CD14-positive monocyte (primary cell): ENCODE data around the gene MYO18A. TPM values are rescaled to one million over a fixed set of nuclear protein-coding genes. Genes with fewer than 3 reads are reported as not detected.

Experiments
- DNase-seq, 3 donors: peaks; one replicate each; pipeline ENCODE4 v3.0.0-alpha.2; 2011 to 2022
- H2AFZ ChIP-seq: 2 replicates; pipeline ENCODE4 v1.6.0; 2012; ENCODE audit warnings: mild to moderate bottlenecking, low read depth, low read length, inconsistent platforms; ENCODE audit not compliant: insufficient read depth, poor library complexity, severe bottlenecking
- H3K27ac ChIP-seq, 2 donors: 1 replicate in 1 of 2; 2 replicates in 1 of 2; pipeline ENCODE4 v1.5.1; 2012 to 2013; ENCODE audit warnings: low read length in 2 of 2, control low read depth in 1 of 2, inconsistent platforms in 1 of 2, low read depth in 1 of 2, mild to moderate bottlenecking in 1 of 2
- H3K27me3 ChIP-seq, 2 donors: one replicate each; pipeline versions ENCODE4 v1.6.0 to v1.6.1; 2011 to 2013; ENCODE audit warnings: low read length in 2 of 2; ENCODE audit not compliant: control insufficient read depth in 2 of 2, insufficient read depth in 2 of 2
- H3K36me3 ChIP-seq, 2 donors: replicated peaks in 1 of 2; 1 replicate in 1 of 2; 2 replicates in 1 of 2; pipeline versions ENCODE4 v1.5.1 to v1.6.1; 2012 to 2013; ENCODE audit warnings: low read length in 2 of 2, control low read depth in 1 of 2, inconsistent platforms in 1 of 2, mild to moderate bottlenecking in 1 of 2; ENCODE audit not compliant: insufficient read depth in 2 of 2, control insufficient read depth in 1 of 2
- H3K4me1 ChIP-seq, 2 donors: 1 replicate in 1 of 2; 2 replicates in 1 of 2; pipeline versions ENCODE4 v1.5.1 to v1.6.1; 2012 to 2013; ENCODE audit warnings: low read length in 2 of 2, control low read depth in 1 of 2, inconsistent platforms in 1 of 2, mild to moderate bottlenecking in 1 of 2, moderate library complexity in 1 of 2; ENCODE audit not compliant: insufficient read depth in 2 of 2, control insufficient read depth in 1 of 2
- H3K4me2 ChIP-seq: replicated peaks from 2 replicates; pipeline ENCODE3; 2012; ENCODE audit warnings: low read length, moderate library complexity, mild to moderate bottlenecking; ENCODE audit not compliant: poor library complexity, severe bottlenecking; ENCODE audit errors: extremely low read depth
- H3K4me3 ChIP-seq, 3 experiments: fragments of 200-600 bp in 1 of 3; sonication (generic) in 1 of 3; replicated peaks in 1 of 3; 1 replicate in 2 of 3; 2 replicates in 1 of 3; pipeline ENCODE4 v1.5.1; 2011 to 2013; ENCODE audit warnings: low read length in 3 of 3, mild to moderate bottlenecking in 3 of 3, control low read depth in 2 of 3, low read depth in 2 of 3, inconsistent platforms in 1 of 3, moderate library complexity in 1 of 3
- H3K79me2 ChIP-seq: 2 replicates; pipeline ENCODE4 v1.6.0; 2012; ENCODE audit warnings: mild to moderate bottlenecking, control low read depth, inconsistent platforms, low read length, moderate library complexity; ENCODE audit not compliant: insufficient read depth
- H3K9ac ChIP-seq: 2 replicates; pipeline ENCODE4 v1.6.0; 2017; ENCODE audit warnings: low read length, mild to moderate bottlenecking; ENCODE audit not compliant: insufficient read depth, poor library complexity, severe bottlenecking
- H3K9me3 ChIP-seq, 2 donors: replicated peaks in 1 of 2; 1 replicate in 1 of 2; 2 replicates in 1 of 2; pipeline versions ENCODE4 v1.5.1 to v1.6.1; 2012 to 2013; ENCODE audit warnings: low read length in 2 of 2, control low read depth in 1 of 2; ENCODE audit not compliant: control insufficient read depth in 1 of 2, insufficient read depth in 1 of 2
- H4K20me1 ChIP-seq: 2 replicates; pipeline ENCODE4 v1.6.0; 2012; ENCODE audit warnings: mild to moderate bottlenecking, low read length, control low read depth, moderate library complexity; ENCODE audit not compliant: insufficient read depth
- H3K27ac Mint-ChIP-seq, 7 donors: one replicate each; pipeline ENCODE4 v1.8.0; 2020; ENCODE audit warnings: mild to moderate bottlenecking in 7 of 7, mixed read lengths in 7 of 7, moderate library complexity in 6 of 7, inconsistent platforms in 2 of 7
- H3K27me3 Mint-ChIP-seq, 3 donors: one replicate each; pipeline ENCODE4 v1.8.0; 2021 to 2022; ENCODE audit warnings: low read depth in 3 of 3, mild to moderate bottlenecking in 3 of 3, mixed read lengths in 3 of 3, moderate library complexity in 3 of 3, inconsistent platforms in 1 of 3
- H3K36me3 Mint-ChIP-seq, 2 donors: one replicate each; pipeline ENCODE4 v1.8.0; 2020; ENCODE audit warnings: mixed read lengths in 2 of 2, inconsistent platforms in 1 of 2, mild to moderate bottlenecking in 1 of 2
- H3K4me1 Mint-ChIP-seq: one replicate; pipeline ENCODE4 v1.8.0; 2020; ENCODE audit warnings: mild to moderate bottlenecking, mixed read lengths
- H3K4me3 Mint-ChIP-seq, 2 donors: one replicate each; pipeline ENCODE4 v1.8.0; 2020; ENCODE audit warnings: mild to moderate bottlenecking in 2 of 2, mixed read lengths in 2 of 2, moderate library complexity in 1 of 2
- H3K9me3 Mint-ChIP-seq, 7 donors: one replicate each; pipeline ENCODE4 v1.8.0; 2020 to 2022; ENCODE audit warnings: mixed read lengths in 7 of 7, mild to moderate bottlenecking in 6 of 7, moderate library complexity in 6 of 7, inconsistent platforms in 2 of 7
- CTCF ChIP-seq: fragments of 200-600 bp; IDR thresholded peaks from one replicate; pipeline ENCODE4 v1.8.0; 2022; ENCODE audit warnings: antibody characterized with exemption, mild to moderate bottlenecking
- WGBS: methylation state at CpG from one replicate; pipeline ENCODE4 v1.1.5; 2013; ENCODE audit warnings: missing lambda C conversion rate; ENCODE audit not compliant: insufficient coverage; 5-methylcytosine and 5-hydroxymethylcytosine counted together
- intact Hi-C, 2 donors: fragments of 100-400 bp; cut with micrococcal nuclease; formaldehyde crosslinking; loops; one replicate each; pipeline versions ENCODE4 v1.15.0 to v1.15.1; 2023
- polyA plus RNA-seq, 3 donors: library from polyadenylated mRNA; depleted of rRNA in 1 of 3; unstranded in 2 of 3; stranded (reverse) in 1 of 3; fragments of 300-500 nt in 2 of 3; fragments of >200 nt in 1 of 3; fragmentation: Illumina TruSeq in 2 of 3; gene quantifications; 1 replicate in 2 of 3; 2 replicates in 1 of 3; pipeline ENCODE4 v1.2.3, GENCODE V29; 2012 to 2021

The MYO18A gene
- polyA plus RNA-seq, 3 donors = 6.3 to 40.2 (median 11.0) TPM

GRCh38 chr17:29219378-29220047, 39.3 kb upstream of the MYO18A start:
- no peaks in the 10 kb centered on the region for H3K79me2 ChIP-seq
- no peak overlapping the region for H3K4me2 ChIP-seq
- Mint-ChIP-seq H3K27ac (peak overlapping the region in 2 of 7 donors; percentile 30 to 50), H3K4me1 (peaks cover 27% of the 10 kb centered on the region), H3K27me3 (peaks cover 0 to 1% (median 1%) of the 10 kb centered on the region in 3 donors), H3K9me3 (peaks cover 0 to 3% (median 0%) of the 10 kb centered on the region in 7 donors), H3K4me3 (peak overlapping the region in 1 of 2 donors; percentile 42), H3K36me3 (no peaks in the 10 kb centered on the region)
- TF ChIP-seq CTCF = peak; percentile 91
- no peak overlapping the region for H3K27ac ChIP-seq
- no peak overlapping the region for H3K9ac ChIP-seq
- no peaks in the 10 kb centered on the region for H3K36me3 ChIP-seq
- H3K4me3 ChIP-seq = no peak overlapping the region
- H3K4me1 ChIP-seq = peaks cover 13% of the 10 kb centered on the region in 2 donors
- no peak overlapping the region for H2AFZ ChIP-seq
- 14% methylated on average over 10 of the region's 14 CpGs for WGBS
- intact Hi-C loops = loop anchor here (5.0 kb wide), 1 partner anchor 72 kb away; no protein-coding TSS in a partner anchor
- no peaks in the 10 kb centered on the region for H3K27me3 ChIP-seq
- H3K9me3 ChIP-seq = no peaks in the 10 kb centered on the region
- H4K20me1 ChIP-seq = no peaks in the 10 kb centered on the region
- DNase-seq = peak; percentile 62 to 80 (median 76)

- no peak for DNase-seq
- Histone ChIP-seq H3K27ac (no peak overlapping the region), H3K36me3 (no peaks in the 10 kb centered on the region), H3K4me1 (peaks cover 36 to 38% of the 10 kb centered on the region in 2 donors), H3K4me3 (no peak overlapping the region), H3K9ac (no peak overlapping the region), H3K79me2 (no peaks in the 10 kb centered on the region), H3K27me3 (no peaks in the 10 kb centered on the region), H3K9me3 (no peaks in the 10 kb centered on the region), H4K20me1 (no peaks in the 10 kb centered on the region), H3K4me2 (no peak overlapping the region), H2AFZ (no peak overlapping the region)
- no peak for TF ChIP-seq CTCF
- 87% methylated on average over 3 of the region's 5 CpGs for WGBS
- Mint-ChIP-seq H3K27me3 (peaks cover 0 to 1% (median 0%) of the 10 kb centered on the region in 3 donors), H3K36me3 (no peaks in the 10 kb centered on the region), H3K4me3 (no peak overlapping the region), H3K9me3 (peaks cover 0 to 3% (median 0%) of the 10 kb centered on the region in 7 donors), H3K4me1 (peaks cover 45% of the 10 kb centered on the region), H3K27ac (no peak overlapping the region)
- intact Hi-C loops = loop anchor here (5.0 kb wide), 1 partner anchor 70 kb away; no protein-coding TSS in a partner anchor
Measured at GRCh38 chr17:29216856-29217255, 36.7 kb upstream of the MYO18A start.
